WTC11 (cell line): ENCODE data around the gene DDX39B. TPM values are rescaled to one million over a fixed set of nuclear protein-coding genes. Genes with fewer than 3 reads are reported as not detected.

Source experiments
- ATAC-seq: fragments of 200-7000 bp; cut with Tn5 transposase; 2 replicates; pipeline ENCODE4 v1.10.0; 2021; ENCODE audit warnings: mild to moderate bottlenecking, moderate library complexity
- CTCF ChIA-PET: fragments of 300-600 bp; sonication (Branson Sonifier 250); formaldehyde crosslinking; loops from one replicate; lab custom pipeline; 2021; ENCODE audit warnings: antibody characterized with exemption; lab: Charles Lee
- POLR2A ChIA-PET: fragments of 350-600 bp; sonication (Branson Sonifier 250); formaldehyde crosslinking; loops from one replicate; lab custom pipeline; 2021; ENCODE audit warnings: antibody characterized with exemption; lab: Charles Lee
- DNase-seq: peaks from one replicate; pipeline ENCODE4 v3.0.0; 2021; ENCODE audit warnings: low spot score
- H3K27ac Mint-ChIP-seq: 2 replicates; pipeline ENCODE4 v1.8.0; 2021; ENCODE audit warnings: mixed read lengths
- H3K27me3 Mint-ChIP-seq: 2 replicates; pipeline ENCODE4 v1.8.0; 2021; ENCODE audit warnings: low read depth, mild to moderate bottlenecking, moderate library complexity, mixed read lengths
- H3K36me3 Mint-ChIP-seq: 2 replicates; pipeline ENCODE4 v1.8.0; 2021; ENCODE audit warnings: mixed read lengths
- H3K4me1 Mint-ChIP-seq: 2 replicates; pipeline ENCODE4 v1.8.0; 2022; ENCODE audit warnings: mixed read lengths
- H3K4me3 Mint-ChIP-seq: 2 replicates; pipeline ENCODE4 v1.8.0; 2021; ENCODE audit warnings: mild to moderate bottlenecking, moderate library complexity, mixed read lengths
- H3K9me3 Mint-ChIP-seq: 2 replicates; pipeline ENCODE4 v1.8.0; 2021; ENCODE audit warnings: mixed read lengths
- CDX4 ChIP-seq: fragments of 250-450 bp; sonication (Bioruptor Pico); IDR thresholded peaks from 2 replicates; pipeline ENCODE4 v1.9.0; 2021; ENCODE audit warnings: moderate library complexity, mild to moderate bottlenecking, inconsistent platforms, borderline replicate concordance
- FOXP1 ChIP-seq: sonication (generic); formaldehyde crosslinking; IDR thresholded peaks from 2 replicates; pipeline ENCODE4 v1.8.0; 2022; ENCODE audit warnings: missing genetic modification reagents, mild to moderate bottlenecking, moderate library complexity, borderline replicate concordance
- JUN ChIP-seq: sonication (generic); formaldehyde crosslinking; IDR thresholded peaks from 2 replicates; pipeline ENCODE4 v1.8.0; 2023; ENCODE audit warnings: mild to moderate bottlenecking, missing genetic modification reagents
- MYBL2 ChIP-seq: sonication (generic); formaldehyde crosslinking; IDR thresholded peaks from 2 replicates; pipeline ENCODE4 v1.8.1; 2023; ENCODE audit warnings: mild to moderate bottlenecking, moderate library complexity, missing genetic modification reagents
- SMAD3 ChIP-seq: sonication (generic); formaldehyde crosslinking; IDR thresholded peaks from 2 replicates; pipeline ENCODE4 v1.8.0; 2022; ENCODE audit warnings: missing genetic modification reagents, mild to moderate bottlenecking, borderline replicate concordance
- TEAD1 ChIP-seq: sonication (generic); formaldehyde crosslinking; IDR thresholded peaks from 2 replicates; pipeline ENCODE4 v1.8.0; 2022; ENCODE audit warnings: mild to moderate bottlenecking, missing genetic modification reagents
- USF2 ChIP-seq: sonication (generic); formaldehyde crosslinking; IDR thresholded peaks from 2 replicates; pipeline ENCODE4 v1.8.1; 2023; ENCODE audit warnings: mild to moderate bottlenecking, missing genetic modification reagents, moderate library complexity
- ZBTB21 ChIP-seq: sonication (generic); formaldehyde crosslinking; IDR thresholded peaks from 2 replicates; pipeline ENCODE4 v1.8.1; 2023; ENCODE audit warnings: mild to moderate bottlenecking, missing genetic modification reagents, borderline replicate concordance
- ZMAT4 ChIP-seq: fragments of 250-450 bp; sonication (Bioruptor Pico); IDR thresholded peaks from 2 replicates; pipeline ENCODE4 v1.9.0; 2021; ENCODE audit warnings: mild to moderate bottlenecking
- ZNF121 ChIP-seq: sonication (generic); formaldehyde crosslinking; IDR thresholded peaks from 2 replicates; pipeline ENCODE4 v1.8.0; 2023; ENCODE audit warnings: missing genetic modification reagents
- ZNF219 ChIP-seq: sonication (generic); formaldehyde crosslinking; IDR thresholded peaks from 2 replicates; pipeline ENCODE4 v1.8.0; 2023; ENCODE audit warnings: missing genetic modification reagents, mild to moderate bottlenecking, borderline replicate concordance
- ZNF263 ChIP-seq: sonication (generic); formaldehyde crosslinking; IDR thresholded peaks from 2 replicates; pipeline ENCODE4 v1.8.1; 2022; ENCODE audit warnings: low read depth, mild to moderate bottlenecking, moderate library complexity, missing genetic modification reagents
- ZNF317 ChIP-seq: sonication (generic); formaldehyde crosslinking; IDR thresholded peaks from 2 replicates; pipeline ENCODE4 v1.8.1; 2023; ENCODE audit warnings: low read depth, mild to moderate bottlenecking, moderate library complexity, missing genetic modification reagents, borderline replicate concordance
- ZNF532 ChIP-seq: fragments of 250-450 bp; sonication (Bioruptor Pico); IDR thresholded peaks from 2 replicates; pipeline ENCODE4 v1.9.0; 2021; ENCODE audit warnings: mild to moderate bottlenecking, borderline replicate concordance
- total RNA-seq: library from RNA; stranded (reverse); gene quantifications from 3 replicates; pipeline ENCODE4 v1.2.3, GENCODE V29; 2021
- TF ChIP-seq, protein P1 (sequence below): sonication (generic); formaldehyde crosslinking; IDR thresholded peaks from 2 replicates; pipeline ENCODE4 v1.8.0; 2023; ENCODE audit warnings: mild to moderate bottlenecking, missing genetic modification reagents
- TF ChIP-seq, protein P2 (sequence below): sonication (generic); formaldehyde crosslinking; IDR thresholded peaks from 2 replicates; pipeline ENCODE4 v1.8.1; 2023; ENCODE audit warnings: mild to moderate bottlenecking, moderate library complexity, missing genetic modification reagents

The DDX39B gene
- total RNA-seq, 1 experiment from 2014 or later = 712 TPM

GRCh38 chr6:31485055-31485454 lies 56.7 kb downstream of the DDX39B start:
- TF ChIP-seq ZNF219 (no peak), USF2 (no peak), ZNF121 (CRISPR knock-in tag) (no peak), SMAD3 (CRISPR knock-in tag) (no peak), ZBTB21 (CRISPR knock-in tag) (no peak), ZNF532 (CRISPR knock-in tag) (no peak), ZNF263 (CRISPR knock-in tag) (no peak), CDX4 (CRISPR knock-in tag) (no peak), MYBL2 (no peak), TEAD1 (CRISPR knock-in tag) (no peak), FOXP1 (no peak), ZMAT4 (CRISPR knock-in tag) (no peak), JUN (CRISPR knock-in tag) (no peak), ZNF317 (CRISPR knock-in tag) (no peak)
- TF ChIP-seq, protein P1, sequence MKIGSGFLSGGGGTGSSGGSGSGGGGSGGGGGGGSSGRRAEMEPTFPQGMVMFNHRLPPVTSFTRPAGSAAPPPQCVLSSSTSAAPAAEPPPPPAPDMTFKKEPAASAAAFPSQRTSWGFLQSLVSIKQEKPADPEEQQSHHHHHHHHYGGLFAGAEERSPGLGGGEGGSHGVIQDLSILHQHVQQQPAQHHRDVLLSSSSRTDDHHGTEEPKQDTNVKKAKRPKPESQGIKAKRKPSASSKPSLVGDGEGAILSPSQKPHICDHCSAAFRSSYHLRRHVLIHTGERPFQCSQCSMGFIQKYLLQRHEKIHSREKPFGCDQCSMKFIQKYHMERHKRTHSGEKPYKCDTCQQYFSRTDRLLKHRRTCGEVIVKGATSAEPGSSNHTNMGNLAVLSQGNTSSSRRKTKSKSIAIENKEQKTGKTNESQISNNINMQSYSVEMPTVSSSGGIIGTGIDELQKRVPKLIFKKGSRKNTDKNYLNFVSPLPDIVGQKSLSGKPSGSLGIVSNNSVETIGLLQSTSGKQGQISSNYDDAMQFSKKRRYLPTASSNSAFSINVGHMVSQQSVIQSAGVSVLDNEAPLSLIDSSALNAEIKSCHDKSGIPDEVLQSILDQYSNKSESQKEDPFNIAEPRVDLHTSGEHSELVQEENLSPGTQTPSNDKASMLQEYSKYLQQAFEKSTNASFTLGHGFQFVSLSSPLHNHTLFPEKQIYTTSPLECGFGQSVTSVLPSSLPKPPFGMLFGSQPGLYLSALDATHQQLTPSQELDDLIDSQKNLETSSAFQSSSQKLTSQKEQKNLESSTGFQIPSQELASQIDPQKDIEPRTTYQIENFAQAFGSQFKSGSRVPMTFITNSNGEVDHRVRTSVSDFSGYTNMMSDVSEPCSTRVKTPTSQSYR (CRISPR knock-in tag) = no peak
- TF ChIP-seq, protein P2, sequence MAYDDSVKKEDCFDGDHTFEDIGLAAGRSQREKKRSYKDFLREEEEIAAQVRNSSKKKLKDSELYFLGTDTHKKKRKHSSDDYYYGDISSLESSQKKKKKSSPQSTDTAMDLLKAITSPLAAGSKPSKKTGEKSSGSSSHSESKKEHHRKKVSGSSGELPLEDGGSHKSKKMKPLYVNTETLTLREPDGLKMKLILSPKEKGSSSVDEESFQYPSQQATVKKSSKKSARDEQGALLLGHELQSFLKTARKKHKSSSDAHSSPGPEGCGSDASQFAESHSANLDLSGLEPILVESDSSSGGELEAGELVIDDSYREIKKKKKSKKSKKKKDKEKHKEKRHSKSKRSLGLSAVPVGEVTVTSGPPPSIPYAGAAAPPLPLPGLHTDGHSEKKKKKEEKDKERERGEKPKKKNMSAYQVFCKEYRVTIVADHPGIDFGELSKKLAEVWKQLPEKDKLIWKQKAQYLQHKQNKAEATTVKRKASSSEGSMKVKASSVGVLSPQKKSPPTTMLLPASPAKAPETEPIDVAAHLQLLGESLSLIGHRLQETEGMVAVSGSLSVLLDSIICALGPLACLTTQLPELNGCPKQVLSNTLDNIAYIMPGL (CRISPR knock-in tag) = no peak
- TF ChIP-seq, all 79 proteins: peak for 0
- POLR2A ChIA-PET = no interaction called here
- H3K9me3 Mint-ChIP-seq = peaks cover 10% of the 10 kb centered on the region
- CTCF ChIA-PET = no interaction called here
- no peak for ATAC-seq
- no peak for DNase-seq
- H3K4me3 Mint-ChIP-seq = no peak overlapping the region
- H3K27ac Mint-ChIP-seq = no peak overlapping the region
- peaks cover 6% of the 10 kb centered on the region for H3K36me3 Mint-ChIP-seq
- H3K27me3 Mint-ChIP-seq = no peaks in the 10 kb centered on the region
- peaks cover 37% of the 10 kb centered on the region for H3K4me1 Mint-ChIP-seq
